HL-60 (cell line): ENCODE measurements around the gene TMEM123.

Source experiments
- DNase-seq, 2 experiments: peaks; one replicate each; pipeline ENCODE4 v3.0.0-alpha.2; 2010 to 2020; ENCODE audit warnings: low read depth in 1 of 2, low spot score in 1 of 2
- H3K27ac ChIP-seq: fragments of 250-450 bp; sonication (Bioruptor Pico); replicated peaks from 2 replicates; pipeline ENCODE4 v1.5.1; 2020; ENCODE audit warnings: mild to moderate bottlenecking, moderate library complexity
- H3K27me3 ChIP-seq: fragments of 250-450 bp; sonication (Bioruptor Pico); 2 replicates; pipeline ENCODE4 v1.5.1; 2021; ENCODE audit warnings: mild to moderate bottlenecking, moderate library complexity; ENCODE audit not compliant: insufficient read depth, poor library complexity, severe bottlenecking
- H3K4me3 ChIP-seq: replicated peaks from 2 replicates; pipeline ENCODE4 v1.5.1; 2011; ENCODE audit warnings: mild to moderate bottlenecking, control low read depth, low read length; ENCODE audit not compliant: insufficient read depth
- CTCF ChIP-seq: IDR thresholded peaks from one replicate; pipeline ENCODE4 v1.5.1; 2011; ENCODE audit warnings: low read length, control low read depth, inconsistent platforms; ENCODE audit not compliant: insufficient read depth
- GABPA ChIP-seq: IDR thresholded peaks from 2 replicates; pipeline ENCODE4 v1.6.1; 2012; ENCODE audit warnings: low read depth
- POLR2AphosphoS5 ChIP-seq: IDR thresholded peaks from 2 replicates; pipeline ENCODE4 v1.6.1; 2012; ENCODE audit warnings: low read depth
- REST ChIP-seq: IDR thresholded peaks from 2 replicates; pipeline ENCODE4 v1.6.1; 2012; ENCODE audit warnings: low read depth; ENCODE audit not compliant: insufficient replicate concordance
- SPI1 ChIP-seq: IDR thresholded peaks from 2 replicates; pipeline ENCODE4 v1.6.1; 2012; ENCODE audit warnings: low read depth, mild to moderate bottlenecking, borderline replicate concordance

TMEM123 gene

GRCh38 chr11:102414559-102414958 is 38.0 kb downstream of the TMEM123 start:
- H3K27me3 ChIP-seq, result no peaks in the 10 kb centered on the region
- no peak for DNase-seq
- H3K27ac ChIP-seq, result no peak overlapping the region
- H3K4me3 ChIP-seq, result no peak overlapping the region
- TF ChIP-seq REST (no peak), CTCF (no peak), POLR2AphosphoS5 (no peak), SPI1 (no peak), GABPA (no peak)

GRCh38 chr11:102413497-102413896 is 39.1 kb downstream of the TMEM123 start:
- TF ChIP-seq POLR2AphosphoS5 (no peak), REST (no peak), SPI1 (no peak), GABPA (no peak), CTCF (no peak)
- no peak for DNase-seq
- no peak overlapping the region for H3K4me3 ChIP-seq
- H3K27ac ChIP-seq, result no peak overlapping the region
- no peaks in the 10 kb centered on the region for H3K27me3 ChIP-seq

- Histone ChIP-seq H3K27ac (no peak overlapping the region), H3K4me3 (no peak overlapping the region), H3K27me3 (no peaks in the 10 kb centered on the region)
- TF ChIP-seq GABPA (no peak), REST (no peak)
- no peak for DNase-seq
Observed at GRCh38 chr11:102411142-102411541, 41.4 kb downstream of the TMEM123 start.

- DNase-seq, result no peak
- no peak overlapping the region for H3K4me3 ChIP-seq
- H3K27ac ChIP-seq, result no peak overlapping the region
- no peaks in the 10 kb centered on the region for H3K27me3 ChIP-seq
- TF ChIP-seq GABPA (no peak), REST (no peak), POLR2AphosphoS5 (no peak), CTCF (no peak), SPI1 (no peak)
Observed at GRCh38 chr11:102410382-102410784, 42.2 kb downstream of the TMEM123 start.
